HG03196 (cell line): Measurements from ENCODE around the gene FREY1.

Experiments used
- ATAC-seq: cut with Tn5 transposase; IDR thresholded peaks from one replicate; pipeline ENCODE4 v1.9.1; 2021; ENCODE audit not compliant: unreplicated experiment

Gene FREY1

GRCh38 chr11:45872651-45873356, 34.3 kb downstream of the FREY1 start:
- no peak for ATAC-seq

- no peak for ATAC-seq
Observed at GRCh38 chr11:45871638-45872037, 35.4 kb downstream of the FREY1 start.

DNA sequence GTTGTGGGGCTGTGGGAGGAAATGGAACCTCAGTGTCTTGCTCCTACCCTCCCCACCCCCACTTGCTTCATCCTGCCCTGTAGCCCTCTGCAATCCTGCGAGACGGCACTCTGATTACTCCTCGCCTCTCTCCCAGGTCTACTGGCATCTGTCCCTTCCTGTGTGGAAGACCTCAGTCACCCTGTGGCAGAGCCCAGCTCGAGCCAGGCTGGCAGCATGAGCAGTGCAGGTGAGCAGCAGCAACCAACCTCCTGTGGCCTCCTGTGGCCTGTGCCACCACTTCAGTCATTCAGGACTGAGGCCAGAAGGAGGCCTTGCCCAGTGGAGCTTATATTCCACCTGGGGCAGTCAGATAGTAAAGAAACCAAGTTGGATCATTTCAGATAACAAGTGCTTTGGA, 36.4 kb downstream of the FREY1 start:
- no peak for ATAC-seq

DNA sequence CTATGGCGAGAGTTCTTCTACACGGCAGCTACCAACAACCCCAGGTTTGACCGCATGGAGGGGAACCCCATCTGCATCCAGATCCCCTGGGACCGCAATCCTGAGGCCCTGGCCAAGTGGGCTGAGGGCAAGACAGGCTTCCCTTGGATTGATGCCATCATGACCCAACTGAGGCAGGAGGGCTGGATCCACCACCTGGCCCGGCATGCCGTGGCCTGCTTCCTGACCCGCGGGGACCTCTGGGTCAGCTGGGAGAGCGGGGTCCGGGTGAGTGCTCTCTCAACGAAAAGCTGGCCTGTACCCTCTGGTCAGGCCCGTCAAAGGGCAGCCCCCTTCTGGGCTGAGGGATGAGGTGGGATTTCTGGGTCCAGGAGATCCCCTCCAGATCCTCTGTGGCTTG, 37.5 kb downstream of the FREY1 start:
- ATAC-seq, result no peak

DNA sequence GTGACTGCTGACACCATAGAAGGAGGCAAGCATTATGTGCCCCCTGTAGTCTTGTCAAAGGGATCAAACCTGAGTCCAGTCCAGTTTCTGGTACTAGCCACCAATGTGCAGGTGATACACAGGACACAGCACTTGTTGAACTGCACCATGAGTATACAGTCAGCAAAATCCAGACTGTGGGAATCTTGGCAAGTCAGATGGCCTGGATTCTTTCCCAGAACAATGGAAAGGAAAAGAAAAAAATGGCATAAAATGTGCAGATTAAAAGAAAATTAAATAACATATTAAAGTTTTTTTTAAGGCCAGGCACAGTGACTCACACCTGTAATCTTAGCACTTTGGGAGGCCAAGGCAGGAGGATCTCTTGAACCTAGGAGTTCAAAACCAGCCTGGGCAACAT, 43.0 kb downstream of the FREY1 start:
- no peak for ATAC-seq

GRCh38 chr11:45860764-45861510, 46.1 kb downstream of the FREY1 start:
- ATAC-seq, result no peak

GRCh38 chr11:45860348-45860747, 46.7 kb downstream of the FREY1 start:
- ATAC-seq, result no peak

DNA sequence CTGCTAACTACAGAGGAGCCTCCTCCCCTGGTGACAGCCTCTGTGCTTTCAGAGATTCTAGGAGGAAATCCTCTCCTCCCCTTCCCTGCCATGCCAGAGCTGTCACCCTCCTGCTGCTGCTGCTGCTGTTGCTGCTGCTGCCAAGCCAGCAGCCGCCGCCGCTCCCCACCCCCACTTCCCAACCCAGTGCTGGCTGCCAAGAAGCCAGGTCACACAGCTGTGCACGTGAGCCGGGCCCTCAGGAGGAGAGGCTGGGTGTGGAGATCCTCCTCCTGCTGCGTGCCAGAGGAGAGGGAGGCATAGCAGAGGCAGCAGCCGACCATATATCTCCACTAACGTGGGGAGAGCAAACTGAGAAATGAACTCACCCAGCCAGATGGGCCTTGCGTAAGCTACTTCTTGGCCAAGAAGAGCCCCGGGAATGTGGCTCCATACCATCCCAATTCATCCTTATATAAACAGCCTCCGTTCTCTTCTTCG, 47.4 kb downstream of the FREY1 start:
- no peak for ATAC-seq

DNA sequence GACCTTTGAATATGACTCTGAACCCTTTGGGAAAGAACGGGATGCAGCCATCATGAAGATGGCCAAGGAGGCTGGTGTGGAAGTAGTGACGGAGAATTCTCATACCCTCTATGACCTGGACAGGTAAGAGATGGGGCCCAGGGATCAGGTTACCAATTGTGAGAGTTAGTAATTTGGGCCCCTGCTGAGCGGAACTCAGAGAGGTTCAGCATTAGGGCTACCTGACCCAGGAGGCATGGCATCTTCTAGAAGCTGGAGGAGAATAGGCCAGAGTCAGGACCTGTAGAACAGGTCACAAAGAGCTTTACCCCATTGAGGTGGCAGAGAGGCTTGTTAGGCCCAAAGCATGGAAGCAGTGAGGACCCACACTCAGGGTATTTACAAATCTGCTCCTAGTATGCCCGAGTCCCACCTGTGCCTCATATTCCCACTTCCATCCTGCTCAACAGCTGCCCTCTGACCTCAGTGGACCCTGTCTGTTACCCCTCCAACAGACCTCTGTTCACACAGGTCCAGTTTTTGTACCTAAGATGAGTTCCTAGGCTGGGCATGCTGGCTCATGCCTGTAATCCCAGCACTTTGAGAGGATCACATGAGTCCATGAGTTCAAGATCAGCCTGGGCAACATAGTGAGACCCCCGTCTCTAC, 48.2 kb downstream of the FREY1 start:
- no peak for ATAC-seq

GRCh38 chr11:45857961-45858474, 49.1 kb downstream of the FREY1 start:
- no peak for ATAC-seq
